ENCODE data around the gene TTI1. TPM values are rescaled to one million over a fixed set of nuclear protein-coding genes. Genes with fewer than 3 reads are reported as not detected.

TTI1 gene
- total RNA-seq, 1 donor from 2014 or later = 51.9 TPM

GRCh38 chr20:38023181-38024001 is 9.9 kb downstream of the TTI1 start:
- no peak overlapping the region for H3K4me3 Mint-ChIP-seq (ENCODE audit: low read depth)
- H3K9me3 Mint-ChIP-seq (ENCODE audit: low read depth) = peaks cover 8% of the 10 kb centered on the region
- H3K36me3 Mint-ChIP-seq (ENCODE audit: insufficient read depth) = peaks cover 17% of the 10 kb centered on the region
- peaks cover 5% of the 10 kb centered on the region for H3K4me1 Mint-ChIP-seq (ENCODE audit: low read depth)
- H3K27me3 Mint-ChIP-seq = no peaks in the 10 kb centered on the region
- peak overlapping the region; percentile 30 for H3K27ac Mint-ChIP-seq
- DNase-seq (ENCODE audit: low spot score, unreplicated experiment) = no peak
- no peak for TF ChIP-seq CTCF (IDR thresholded peaks at IDR 0.05; ENCODE audit: unreplicated experiment)

GRCh38 chr20:38021087-38021772 is 12.0 kb downstream of the TTI1 start:
- H3K4me1 Mint-ChIP-seq (ENCODE audit: low read depth) = peaks cover 5% of the 10 kb centered on the region
- peaks cover 29% of the 10 kb centered on the region for H3K36me3 Mint-ChIP-seq (ENCODE audit: insufficient read depth)
- H3K9me3 Mint-ChIP-seq (ENCODE audit: low read depth) = peaks cover 16% of the 10 kb centered on the region
- no peak for DNase-seq (ENCODE audit: low spot score, unreplicated experiment)
- no peak for TF ChIP-seq CTCF (IDR thresholded peaks at IDR 0.05; ENCODE audit: unreplicated experiment)
- no peak overlapping the region for H3K4me3 Mint-ChIP-seq (ENCODE audit: low read depth)
- no peaks in the 10 kb centered on the region for H3K27me3 Mint-ChIP-seq
- no peak overlapping the region for H3K27ac Mint-ChIP-seq

- H3K36me3 Mint-ChIP-seq (ENCODE audit: insufficient read depth) = peaks cover 31% of the 10 kb centered on the region
- peaks cover 16% of the 10 kb centered on the region for H3K9me3 Mint-ChIP-seq (ENCODE audit: low read depth)
- peaks cover under 1% of the 10 kb centered on the region for H3K4me1 Mint-ChIP-seq (ENCODE audit: low read depth)
- no peak for TF ChIP-seq CTCF (IDR thresholded peaks at IDR 0.05; ENCODE audit: unreplicated experiment)
- no peaks in the 10 kb centered on the region for H3K27me3 Mint-ChIP-seq
- no peak overlapping the region for H3K27ac Mint-ChIP-seq
- H3K4me3 Mint-ChIP-seq (ENCODE audit: low read depth) = no peak overlapping the region
- DNase-seq (ENCODE audit: low spot score, unreplicated experiment) = no peak
Measured at GRCh38 chr20:38018385-38018784, 14.9 kb downstream of the TTI1 start.

GRCh38 chr20:38017959-38018358 is 15.3 kb downstream of the TTI1 start:
- no peak for TF ChIP-seq CTCF (IDR thresholded peaks at IDR 0.05; ENCODE audit: unreplicated experiment)
- H3K9me3 Mint-ChIP-seq (ENCODE audit: low read depth) = peaks cover 16% of the 10 kb centered on the region
- peaks cover 36% of the 10 kb centered on the region for H3K36me3 Mint-ChIP-seq (ENCODE audit: insufficient read depth)
- no peak for DNase-seq (ENCODE audit: low spot score, unreplicated experiment)
- H3K27me3 Mint-ChIP-seq = no peaks in the 10 kb centered on the region
- H3K4me1 Mint-ChIP-seq (ENCODE audit: low read depth) = no peaks in the 10 kb centered on the region
- H3K4me3 Mint-ChIP-seq (ENCODE audit: low read depth) = no peak overlapping the region
- no peak overlapping the region for H3K27ac Mint-ChIP-seq

- H3K27ac Mint-ChIP-seq = no peak overlapping the region
- no peaks in the 10 kb centered on the region for H3K4me1 Mint-ChIP-seq (ENCODE audit: low read depth)
- TF ChIP-seq CTCF (IDR thresholded peaks at IDR 0.05; ENCODE audit: unreplicated experiment) = no peak
- peaks cover 35% of the 10 kb centered on the region for H3K36me3 Mint-ChIP-seq (ENCODE audit: insufficient read depth)
- no peak for DNase-seq (ENCODE audit: low spot score, unreplicated experiment)
- peaks cover 10% of the 10 kb centered on the region for H3K9me3 Mint-ChIP-seq (ENCODE audit: low read depth)
- no peak overlapping the region for H3K4me3 Mint-ChIP-seq (ENCODE audit: low read depth)
- no peaks in the 10 kb centered on the region for H3K27me3 Mint-ChIP-seq
Measured at GRCh38 chr20:38013887-38014286, 19.4 kb downstream of the TTI1 start.

Measured in progenitor cell of endocrine pancreas (in vitro differentiated cells).